WTC11 (cell line): ENCODE measurements around the gene H6PD. TPM values are rescaled to one million over a fixed set of nuclear protein-coding genes. Genes with fewer than 3 reads are reported as not detected.

Experiments
- ATAC-seq: fragments of 200-7000 bp; cut with Tn5 transposase; 2 replicates; pipeline ENCODE4 v1.10.0; 2021; ENCODE audit warnings: mild to moderate bottlenecking, moderate library complexity
- CTCF ChIA-PET: fragments of 300-600 bp; sonication (Branson Sonifier 250); formaldehyde crosslinking; loops from one replicate; lab custom pipeline; 2021; ENCODE audit warnings: antibody characterized with exemption; lab: Charles Lee
- POLR2A ChIA-PET: fragments of 350-600 bp; sonication (Branson Sonifier 250); formaldehyde crosslinking; loops from one replicate; lab custom pipeline; 2021; ENCODE audit warnings: antibody characterized with exemption; lab: Charles Lee
- DNase-seq: peaks from one replicate; pipeline ENCODE4 v3.0.0; 2021; ENCODE audit warnings: low spot score
- H3K27ac Mint-ChIP-seq: 2 replicates; pipeline ENCODE4 v1.8.0; 2021; ENCODE audit warnings: mixed read lengths
- H3K27me3 Mint-ChIP-seq: 2 replicates; pipeline ENCODE4 v1.8.0; 2021; ENCODE audit warnings: low read depth, mild to moderate bottlenecking, moderate library complexity, mixed read lengths
- H3K36me3 Mint-ChIP-seq: 2 replicates; pipeline ENCODE4 v1.8.0; 2021; ENCODE audit warnings: mixed read lengths
- H3K4me1 Mint-ChIP-seq: 2 replicates; pipeline ENCODE4 v1.8.0; 2022; ENCODE audit warnings: mixed read lengths
- H3K4me3 Mint-ChIP-seq: 2 replicates; pipeline ENCODE4 v1.8.0; 2021; ENCODE audit warnings: mild to moderate bottlenecking, moderate library complexity, mixed read lengths
- H3K9me3 Mint-ChIP-seq: 2 replicates; pipeline ENCODE4 v1.8.0; 2021; ENCODE audit warnings: mixed read lengths
- ATF1 ChIP-seq: sonication (generic); formaldehyde crosslinking; IDR thresholded peaks from 2 replicates; pipeline ENCODE4 v1.8.1; 2023; ENCODE audit warnings: mild to moderate bottlenecking, moderate library complexity, missing genetic modification reagents
- ATF3 ChIP-seq: sonication (generic); formaldehyde crosslinking; conservative IDR thresholded peaks from 2 replicates; pipeline ENCODE4 v1.8.1; 2022; ENCODE audit warnings: mild to moderate bottlenecking, missing genetic modification reagents
- ELF4 ChIP-seq: sonication (generic); formaldehyde crosslinking; IDR thresholded peaks from 2 replicates; pipeline ENCODE4 v1.8.1; 2022; ENCODE audit warnings: low read depth, mild to moderate bottlenecking, moderate library complexity, missing genetic modification reagents
- EMX1 ChIP-seq: fragments of 250-450 bp; sonication (Bioruptor Pico); IDR thresholded peaks from 2 replicates; pipeline ENCODE4 v1.8.0; 2021; ENCODE audit warnings: mild to moderate bottlenecking
- GTF2I ChIP-seq: fragments of 250-450 bp; sonication (Bioruptor Pico); conservative IDR thresholded peaks from 2 replicates; pipeline ENCODE4 v1.4.0; 2021; ENCODE audit warnings: mild to moderate bottlenecking
- HMGA2 ChIP-seq: fragments of 250-450 bp; sonication (Bioruptor Pico); IDR thresholded peaks from 2 replicates; pipeline ENCODE4 v1.4.0; 2021; ENCODE audit warnings: mild to moderate bottlenecking, moderate library complexity
- JUN ChIP-seq: sonication (generic); formaldehyde crosslinking; IDR thresholded peaks from 2 replicates; pipeline ENCODE4 v1.8.0; 2023; ENCODE audit warnings: mild to moderate bottlenecking, missing genetic modification reagents
- NR1H2 ChIP-seq: sonication (generic); formaldehyde crosslinking; IDR thresholded peaks from 2 replicates; pipeline ENCODE4 v1.9.0; 2021; ENCODE audit warnings: mild to moderate bottlenecking, moderate library complexity, missing genetic modification reagents
- PRRX2 ChIP-seq: fragments of 250-450 bp; sonication (Bioruptor Pico); IDR thresholded peaks from 2 replicates; pipeline ENCODE4 v1.8.0; 2021; ENCODE audit warnings: mild to moderate bottlenecking
- USF2 ChIP-seq: sonication (generic); formaldehyde crosslinking; IDR thresholded peaks from 2 replicates; pipeline ENCODE4 v1.8.1; 2023; ENCODE audit warnings: mild to moderate bottlenecking, missing genetic modification reagents, moderate library complexity
- ZNF396 ChIP-seq: fragments of 250-450 bp; sonication (Bioruptor Pico); IDR thresholded peaks from 2 replicates; pipeline ENCODE4 v1.8.0; 2021; ENCODE audit warnings: mild to moderate bottlenecking, moderate library complexity, borderline replicate concordance
- ZNF423 ChIP-seq: fragments of 250-450 bp; sonication (Bioruptor Pico); IDR thresholded peaks from 2 replicates; pipeline ENCODE4 v2.1.2; 2022; ENCODE audit warnings: mild to moderate bottlenecking, moderate library complexity
- ZNF512 ChIP-seq: sonication (generic); formaldehyde crosslinking; IDR thresholded peaks from 2 replicates; pipeline ENCODE4 v1.8.1; 2022; ENCODE audit warnings: missing genetic modification reagents, borderline replicate concordance
- ZNF532 ChIP-seq: fragments of 250-450 bp; sonication (Bioruptor Pico); IDR thresholded peaks from 2 replicates; pipeline ENCODE4 v1.9.0; 2021; ENCODE audit warnings: mild to moderate bottlenecking, borderline replicate concordance
- ZNF671 ChIP-seq: fragments of 250-450 bp; sonication (Bioruptor Pico); IDR thresholded peaks from 2 replicates; pipeline ENCODE4 v1.8.0; 2021; ENCODE audit warnings: mild to moderate bottlenecking
- total RNA-seq: library from RNA; stranded (reverse); gene quantifications from 3 replicates; pipeline ENCODE4 v1.2.3, GENCODE V29; 2021

The H6PD gene
- total RNA-seq, 1 experiment from 2014 or later = 7.4 TPM

- DNase-seq = no peak
- CTCF ChIA-PET = interaction anchor here (1.7 kb wide), 1 partner anchor 49 kb away, joined by 3 read pairs; no protein-coding TSS in a partner anchor
- peak overlapping the region; percentile 50 for H3K27ac Mint-ChIP-seq
- H3K4me1 Mint-ChIP-seq = peaks cover 17% of the 10 kb centered on the region
- TF ChIP-seq EMX1 (CRISPR knock-in tag) (no peak), ATF1 (CRISPR knock-in tag) (no peak), ZNF396 (CRISPR knock-in tag) (no peak), ATF3 (CRISPR knock-in tag) (no peak), USF2 (CRISPR knock-in tag) (peak; percentile 36; the same call in 1 of the 2 replicates)
- no peak overlapping the region for H3K4me3 Mint-ChIP-seq
- ATAC-seq = no peak
- H3K27me3 Mint-ChIP-seq = no peaks in the 10 kb centered on the region
- H3K9me3 Mint-ChIP-seq = no peaks in the 10 kb centered on the region
- POLR2A ChIA-PET = no interaction called here
- H3K36me3 Mint-ChIP-seq = no peaks in the 10 kb centered on the region
Measured at GRCh38 chr1:9315411-9316079, 81.0 kb downstream of the H6PD start.

GRCh38 chr1:9316080-9316444 is 81.5 kb downstream of the H6PD start:
- ATAC-seq = no peak
- no peak for DNase-seq
- Mint-ChIP-seq H3K9me3 (no peaks in the 10 kb centered on the region), H3K36me3 (no peaks in the 10 kb centered on the region), H3K27me3 (no peaks in the 10 kb centered on the region), H3K27ac (no peak overlapping the region), H3K4me1 (peaks cover 22% of the 10 kb centered on the region), H3K4me3 (no peak overlapping the region)
- POLR2A ChIA-PET = no interaction called here
- no peak for TF ChIP-seq ZNF423 (CRISPR knock-in tag)
- TF ChIP-seq JUN = no peak
- no peak for TF ChIP-seq ZNF512 (CRISPR knock-in tag)
- no peak for TF ChIP-seq ZNF671 (CRISPR knock-in tag)
- no peak for TF ChIP-seq ELF4 (CRISPR knock-in tag)
- no peak for TF ChIP-seq HMGA2 (CRISPR knock-in tag)
- TF ChIP-seq PRRX2 = no peak
- CTCF ChIA-PET = no interaction called here

- ChIA-PET POLR2A (no interaction called here), CTCF (interaction anchor here (1.1 kb wide), 1 partner anchor 28 kb away, joined by 4 read pairs; no protein-coding TSS in a partner anchor)
- H3K27ac Mint-ChIP-seq = no peak overlapping the region
Measured at GRCh38 chr1:9316512-9316911, 81.9 kb downstream of the H6PD start.

More at GRCh38 chr1:9316512-9316911, 81.9 kb downstream of the H6PD start:
- no peak for TF ChIP-seq GTF2I
- no peak for TF ChIP-seq NR1H2 (CRISPR knock-in tag)
- TF ChIP-seq ZNF532 = no peak
- Mint-ChIP-seq H3K4me1 (peaks cover 27% of the 10 kb centered on the region), H3K9me3 (no peaks in the 10 kb centered on the region), H3K4me3 (no peak overlapping the region), H3K27me3 (no peaks in the 10 kb centered on the region), H3K36me3 (no peaks in the 10 kb centered on the region)
- DNase-seq (no peak), ATAC-seq (no peak)
